Prostate gland (tissue), 2 donors: ENCODE measurements around the gene UPF2. TPM values are rescaled to one million over a fixed set of nuclear protein-coding genes. Genes with fewer than 3 reads are reported as not detected.

Experiments
- DNase-seq: peaks from one replicate; pipeline ENCODE4 v3.0.0-alpha.2; 2019; ENCODE audit warnings: low spot score
- H3K27ac ChIP-seq, 2 donors: fragments of 200-600 bp; sonication (generic); 2 replicates each; pipeline ENCODE4 v1.5.1; 2017 to 2019
- H3K27me3 ChIP-seq: fragments of 200-600 bp; sonication (generic); replicated peaks from 2 replicates; pipeline ENCODE4 v1.5.1; 2019; ENCODE audit not compliant: insufficient read depth
- H3K36me3 ChIP-seq, 2 donors: fragments of 200-600 bp; sonication (generic); 1 replicate in 1 of 2; 2 replicates in 1 of 2; pipeline versions ENCODE4 v1.5.1 to v1.8.1; 2017 to 2019
- H3K4me1 ChIP-seq: fragments of 200-600 bp; sonication (generic); replicated peaks from 2 replicates; pipeline ENCODE4 v1.5.1; 2019
- H3K4me3 ChIP-seq, 2 donors: fragments of 200-600 bp; sonication (generic); 2 replicates each; pipeline ENCODE4 v1.5.1; 2017 to 2019
- H3K9me3 ChIP-seq: fragments of 200-600 bp; sonication (generic); 2 replicates; pipeline ENCODE4 v1.5.1; 2017
- POLR2A ChIP-seq: fragments of 450-650 bp; IDR thresholded peaks from one replicate; pipeline ENCODE4 v1.6.1; 2016; ENCODE audit warnings: antibody characterized with exemption, mild to moderate bottlenecking
- POLR2AphosphoS5 ChIP-seq: sonication (generic); formaldehyde crosslinking; IDR thresholded peaks from one replicate; pipeline ENCODE4 v1.6.1; 2017; ENCODE audit warnings: antibody characterized with exemption
- WGBS: methylation state at CpG from one replicate; pipeline ENCODE4 v1.1.5; 2018; 5-methylcytosine and 5-hydroxymethylcytosine counted together
- intact Hi-C: fragments of 100-400 bp; cut with DNase I; formaldehyde crosslinking; loops from one replicate; pipeline ENCODE4 v1.14.2; 2022
- total RNA-seq, 2 donors: library from RNA; depleted of rRNA; stranded (reverse); fragments of >200 nt; gene quantifications; one replicate each; pipeline ENCODE4 v1.1.0, GENCODE V29; 2016
- TF ChIP-seq, protein P1 (sequence below), 4 experiments: fragments of 200-600 bp in 2 of 4; fragments of 450-650 bp in 2 of 4; sonication (generic) in 2 of 4; IDR thresholded peaks; 1 replicate in 3 of 4; 2 replicates in 1 of 4; pipeline ENCODE4 v1.5.1; 2016 to 2019; ENCODE audit warnings: antibody characterized with exemption in 4 of 4, mild to moderate bottlenecking in 2 of 4, moderate library complexity in 2 of 4

Gene UPF2
- total RNA-seq, 2 donors from 2014 or later = 21.4 to 31.7 TPM

- H3K4me3 ChIP-seq = no peak overlapping the region
- DNase-seq = no peak
- intact Hi-C loops = no loop called here
- H3K27ac ChIP-seq = peak overlapping the region; percentile 85 to 90
- 97% methylated on average over 6 of the region's 6 CpGs for WGBS
- TF ChIP-seq, protein P1, sequence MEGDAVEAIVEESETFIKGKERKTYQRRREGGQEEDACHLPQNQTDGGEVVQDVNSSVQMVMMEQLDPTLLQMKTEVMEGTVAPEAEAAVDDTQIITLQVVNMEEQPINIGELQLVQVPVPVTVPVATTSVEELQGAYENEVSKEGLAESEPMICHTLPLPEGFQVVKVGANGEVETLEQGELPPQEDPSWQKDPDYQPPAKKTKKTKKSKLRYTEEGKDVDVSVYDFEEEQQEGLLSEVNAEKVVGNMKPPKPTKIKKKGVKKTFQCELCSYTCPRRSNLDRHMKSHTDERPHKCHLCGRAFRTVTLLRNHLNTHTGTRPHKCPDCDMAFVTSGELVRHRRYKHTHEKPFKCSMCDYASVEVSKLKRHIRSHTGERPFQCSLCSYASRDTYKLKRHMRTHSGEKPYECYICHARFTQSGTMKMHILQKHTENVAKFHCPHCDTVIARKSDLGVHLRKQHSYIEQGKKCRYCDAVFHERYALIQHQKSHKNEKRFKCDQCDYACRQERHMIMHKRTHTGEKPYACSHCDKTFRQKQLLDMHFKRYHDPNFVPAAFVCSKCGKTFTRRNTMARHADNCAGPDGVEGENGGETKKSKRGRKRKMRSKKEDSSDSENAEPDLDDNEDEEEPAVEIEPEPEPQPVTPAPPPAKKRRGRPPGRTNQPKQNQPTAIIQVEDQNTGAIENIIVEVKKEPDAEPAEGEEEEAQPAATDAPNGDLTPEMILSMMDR (IDR thresholded peaks at IDR 0.05) = no peak
- TF ChIP-seq POLR2A = no peak
- H3K36me3 ChIP-seq = no peaks in the 10 kb centered on the region
- H3K9me3 ChIP-seq = no peaks in the 10 kb centered on the region
- no peaks in the 10 kb centered on the region for H3K27me3 ChIP-seq
- peaks cover 21% of the 10 kb centered on the region for H3K4me1 ChIP-seq
Observed at GRCh38 chr10:11876324-11876723, 166.3 kb downstream of the UPF2 start.

GRCh38 chr10:11875494-11876281 is 166.9 kb downstream of the UPF2 start:
- Histone ChIP-seq H3K27me3 (no peaks in the 10 kb centered on the region), H3K9me3 (no peaks in the 10 kb centered on the region), H3K27ac (peak overlapping the region; percentile 85 to 90), H3K36me3 (no peaks in the 10 kb centered on the region), H3K4me3 (no peak overlapping the region), H3K4me1 (peaks cover 21% of the 10 kb centered on the region)
- peak; percentile 91 for DNase-seq
- intact Hi-C loops = no loop called here
- WGBS = 46% methylated on average over 17 of the region's 17 CpGs
- TF ChIP-seq POLR2A (no peak), POLR2AphosphoS5 (peak; percentile 87)

DNA sequence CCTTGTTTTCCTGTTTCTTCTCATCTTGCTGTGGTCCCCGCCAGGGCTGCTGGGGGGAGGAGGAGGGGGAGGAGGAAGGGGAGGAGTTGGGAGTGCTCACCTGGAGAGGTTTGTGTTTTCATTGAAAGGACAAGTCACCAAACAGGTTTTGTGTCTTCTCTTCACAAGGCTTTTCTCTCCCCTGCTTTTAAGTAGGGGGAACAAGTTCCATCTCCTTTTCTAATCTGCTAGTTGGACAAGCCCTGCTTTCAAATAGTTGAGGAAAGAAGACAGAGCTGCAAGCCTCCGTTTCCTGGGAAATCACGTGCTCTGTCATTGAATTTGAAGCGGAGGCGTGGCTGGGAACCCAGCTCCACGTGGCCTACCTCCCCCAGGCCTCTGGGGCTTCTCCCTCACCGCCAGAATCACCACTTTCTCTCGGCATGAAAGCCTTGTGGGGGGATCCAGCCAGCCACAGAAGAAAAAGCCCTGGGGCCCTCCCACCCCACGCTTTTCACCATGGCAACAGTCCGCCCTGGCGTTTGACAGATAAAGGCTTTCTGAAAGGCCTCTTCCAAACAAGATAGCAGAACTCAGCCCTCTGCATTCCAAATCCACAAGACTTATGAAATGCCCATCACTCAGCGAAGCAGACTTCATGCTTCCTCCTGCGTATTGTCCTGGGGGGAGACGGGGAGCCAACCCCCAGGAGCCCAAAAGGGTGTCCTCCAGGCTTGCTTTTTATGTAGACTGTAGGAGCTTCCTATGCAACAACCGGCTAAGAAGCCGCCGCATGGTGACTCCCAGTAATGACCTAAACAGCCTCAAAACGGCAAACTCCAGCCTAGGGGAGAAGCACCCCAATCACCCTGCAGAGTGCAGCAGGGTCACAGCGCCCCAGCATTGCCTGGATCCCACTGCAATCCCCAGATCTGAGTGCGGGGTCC is 167.8 kb downstream of the UPF2 start:
- Histone ChIP-seq H3K9me3 (no peaks in the 10 kb centered on the region), H3K27me3 (no peaks in the 10 kb centered on the region), H3K4me3 (peak overlapping the region in 1 of 2 donors; percentile 17), H3K4me1 (peaks cover 21% of the 10 kb centered on the region), H3K27ac (peak overlapping the region; percentile 85 to 90), H3K36me3 (peaks cover 0 to under 1% of the 10 kb centered on the region in 2 donors)
- WGBS = 41% methylated on average over 20 of the region's 20 CpGs
- intact Hi-C loops = no loop called here
- peak; percentile 86 for DNase-seq
- peak; percentile 86 for TF ChIP-seq POLR2AphosphoS5
- TF ChIP-seq, protein P1 (IDR thresholded peaks at IDR 0.05) = no peak

- TF ChIP-seq POLR2AphosphoS5 (peak; percentile 16), POLR2A (no peak)
- peaks cover 29% of the 10 kb centered on the region for H3K4me1 ChIP-seq
- H3K36me3 ChIP-seq = peaks cover 0 to 4% of the 10 kb centered on the region in 2 donors
- H3K4me3 ChIP-seq = no peak overlapping the region
- no peak for DNase-seq
- intact Hi-C loops = no loop called here
- 22% methylated on average over 9 of the region's 9 CpGs for WGBS
- H3K27ac ChIP-seq = peak overlapping the region; percentile 16 to 38
- H3K9me3 ChIP-seq = no peaks in the 10 kb centered on the region
- H3K27me3 ChIP-seq = no peaks in the 10 kb centered on the region
Observed at GRCh38 chr10:11871466-11871865, 171.1 kb downstream of the UPF2 start.

DNA sequence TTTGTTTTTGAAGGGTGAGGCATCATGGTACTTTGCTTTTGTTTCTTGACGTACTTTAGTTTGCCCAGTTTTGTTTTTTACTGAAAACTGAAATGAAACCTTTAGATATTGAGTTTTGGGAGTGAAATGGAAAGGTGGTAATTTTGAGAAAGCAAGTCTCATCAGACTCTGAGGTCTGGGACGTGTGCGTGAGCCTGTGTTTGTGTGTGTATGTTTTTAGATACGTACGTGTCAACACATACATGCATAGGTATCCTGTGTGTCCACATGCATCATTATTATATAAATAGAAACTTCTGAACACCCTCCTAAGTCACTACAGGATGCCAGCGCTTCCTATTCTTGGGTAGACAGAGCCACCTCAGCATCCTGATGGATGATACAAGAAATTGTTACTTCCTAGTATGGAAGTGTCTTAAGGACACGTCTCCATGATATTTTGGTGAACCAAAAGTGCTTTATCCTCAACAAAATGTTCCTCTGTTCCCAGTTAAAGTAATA is 171.7 kb downstream of the UPF2 start:
- H3K27me3 ChIP-seq = no peaks in the 10 kb centered on the region
- intact Hi-C loops = no loop called here
- H3K4me1 ChIP-seq = peaks cover 24% of the 10 kb centered on the region
- TF ChIP-seq POLR2A (no peak), POLR2AphosphoS5 (no peak)
- TF ChIP-seq, protein P1 (IDR thresholded peaks at IDR 0.05) = no peak
- no peaks in the 10 kb centered on the region for H3K9me3 ChIP-seq
- WGBS = 86% methylated on average over 7 of the region's 7 CpGs
- no peak overlapping the region for H3K4me3 ChIP-seq
- H3K36me3 ChIP-seq = peaks cover 0 to 4% of the 10 kb centered on the region in 2 donors
- no peak for DNase-seq
- H3K27ac ChIP-seq = peak overlapping the region; percentile 16 to 38
